Right cardiac atrium (tissue), 5 donors: ENCODE measurements around the gene TFF1. TPM values are rescaled to one million over a fixed set of nuclear protein-coding genes. Genes with fewer than 3 reads are reported as not detected.

ENCODE experiments used
- ATAC-seq, 2 donors: fragments of 200-7000 bp; cut with Tn5 transposase; one replicate each; pipeline versions ENCODE4 v1.8.0 to v1.9.1; 2020; ENCODE audit warnings: moderate library complexity in 2 of 2, mild to moderate bottlenecking in 1 of 2
- DNase-seq, 3 donors: peaks; one replicate each; pipeline ENCODE4 v3.0.0-alpha.2; 2020
- H3K27ac ChIP-seq: one replicate; pipeline ENCODE4 v1.5.1; 2013; ENCODE audit warnings: mild to moderate bottlenecking, low read length, control low read depth, moderate library complexity
- H3K27me3 ChIP-seq: one replicate; pipeline ENCODE4 v1.6.1; 2013; ENCODE audit not compliant: control insufficient read depth, insufficient read depth
- H3K4me1 ChIP-seq: one replicate; pipeline ENCODE4 v1.6.1; 2013; ENCODE audit warnings: low read length; ENCODE audit not compliant: control insufficient read depth, insufficient read depth
- H3K4me3 ChIP-seq: one replicate; pipeline ENCODE4 v1.5.1; 2013; ENCODE audit warnings: low read length, control low read depth
- H3K9me3 ChIP-seq: one replicate; pipeline ENCODE4 v1.6.1; 2013; ENCODE audit warnings: low read length; ENCODE audit not compliant: control insufficient read depth
- WGBS: extraction: QIAGEN DNeasy Blood & Tissue Kit; methylation state at CpG from one replicate; pipeline ENCODE4 v1.1.7; 2013; 5-methylcytosine and 5-hydroxymethylcytosine counted together
- intact Hi-C, 4 donors: fragments of 100-400 bp; cut with DNase I; formaldehyde crosslinking; loops; one replicate each; pipeline versions ENCODE4 v1.11.0 to v1.14.0; 2022 to 2023
- polyA plus RNA-seq: library from polyadenylated mRNA; stranded (reverse); fragments of 200-250 nt; gene quantifications from one replicate; pipeline ENCODE4 v1.2.3, GENCODE V29; 2013
- total RNA-seq, 4 donors: library from RNA; stranded (reverse); fragmentation: NEBNext Ultra II Directional; extraction: Animal tissue kit (Norgen Biotek cat#: 25700); gene quantifications; one replicate each; pipeline ENCODE4 v1.2.1, GENCODE V29; 2021
- donor health status: healthy with polysubstance abuse.
- donor health status: DM: no; HTN: yes; CAD: no.
- donor health status: DM: no; HTN: no; CAD: no.
- donor health status: DM: no; HTN: yes; CAD: no; lungs with severe emphysema.
- donor health status: DM: yes; HTN: yes; CAD: no.

Gene TFF1
- total and polyA plus RNA-seq, 5 donors = not detected

DNA sequence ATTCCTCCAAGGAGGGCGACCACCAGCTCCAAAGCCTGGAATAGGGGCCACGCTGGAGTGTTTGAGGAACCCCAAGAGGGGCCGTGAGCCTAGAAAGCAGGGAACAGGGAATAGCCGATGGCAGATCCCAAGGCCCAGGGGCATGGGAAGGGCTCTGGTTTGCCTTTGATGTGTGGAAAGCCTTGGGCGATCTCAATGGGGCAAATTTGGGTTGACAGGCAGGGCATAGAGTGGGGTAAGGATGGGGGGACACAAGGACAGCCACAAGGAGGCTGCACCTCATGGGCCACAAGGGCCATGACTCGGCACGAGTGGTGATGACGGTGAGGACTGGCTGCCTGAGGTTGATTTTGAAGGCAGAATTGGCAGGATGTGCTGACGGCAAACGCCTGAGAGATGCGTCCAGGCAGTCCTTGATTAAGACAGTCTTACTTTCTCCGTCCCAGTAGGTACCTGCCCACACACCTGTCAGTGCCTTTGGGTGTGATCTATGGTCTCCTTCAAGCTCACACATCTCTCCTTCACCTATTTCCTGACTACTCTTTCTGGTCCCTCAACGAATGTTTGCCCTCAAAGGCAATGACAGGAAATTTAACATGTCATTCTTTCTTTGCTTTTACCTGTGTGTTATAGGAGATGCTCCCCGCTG, 31.5 kb upstream of the TFF1 start:
- Histone ChIP-seq H3K4me1 (no peaks in the 10 kb centered on the region), H3K27me3 (no peaks in the 10 kb centered on the region), H3K27ac (no peak overlapping the region), H3K4me3 (no peak overlapping the region), H3K9me3 (no peaks in the 10 kb centered on the region)
- ATAC-seq (no peak), DNase-seq (no peak)
- intact Hi-C loops = no loop called here
- 85% methylated on average over 14 of the region's 14 CpGs for whole genome bisulfite sequencing

DNA sequence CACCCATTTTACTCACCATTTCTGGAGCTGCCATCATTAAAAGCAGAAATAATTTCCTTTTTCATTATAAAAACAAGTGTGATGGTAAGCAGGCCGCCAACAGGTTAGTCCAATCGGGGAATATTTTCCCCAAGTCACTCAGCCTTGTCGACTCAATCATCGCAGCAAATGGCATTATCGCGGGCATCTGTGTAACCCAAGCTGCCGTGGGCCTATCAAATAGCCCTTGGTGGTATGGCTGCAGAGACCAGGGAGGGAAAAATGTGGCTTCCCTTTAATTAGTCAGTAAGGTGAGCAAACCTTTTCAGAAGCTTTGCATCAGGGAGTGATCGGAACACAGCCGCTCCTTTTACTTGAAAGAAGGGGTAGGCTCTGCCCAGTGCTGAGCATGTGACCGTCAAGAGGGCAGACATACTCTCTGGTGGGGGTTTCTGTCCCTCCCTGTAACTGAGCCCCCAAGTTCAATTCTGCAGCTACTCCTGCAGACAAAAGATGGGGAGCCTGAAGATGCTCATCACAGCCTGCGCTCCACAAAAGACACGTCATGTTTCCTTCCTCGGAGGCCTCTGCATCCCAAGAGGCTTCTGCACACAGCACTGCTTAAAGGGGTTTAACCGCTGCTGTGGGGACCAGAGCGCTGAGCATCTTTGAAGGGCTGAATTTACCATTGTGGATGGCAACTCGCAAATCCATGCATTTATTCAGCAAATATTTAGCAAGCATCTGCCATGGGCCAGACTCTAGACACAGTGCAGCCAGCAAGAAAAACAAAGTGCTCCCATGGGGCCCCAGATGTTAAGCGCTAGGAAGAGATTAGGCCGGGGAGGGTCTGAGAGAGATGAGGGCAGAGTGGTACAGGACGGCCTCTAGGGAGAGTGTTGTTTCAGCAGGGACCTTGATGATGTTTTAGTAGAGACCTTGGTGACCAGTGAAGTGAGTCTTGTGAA, 30.7 kb upstream of the TFF1 start:
- H3K9me3 ChIP-seq = no peaks in the 10 kb centered on the region
- H3K4me1 ChIP-seq = no peaks in the 10 kb centered on the region
- no peak overlapping the region for H3K4me3 ChIP-seq
- ATAC-seq (no peak), DNase-seq (no peak)
- intact Hi-C loops = no loop called here
- 81% methylated on average over 19 of the region's 19 CpGs for WGBS
- no peaks in the 10 kb centered on the region for H3K27me3 ChIP-seq
- H3K27ac ChIP-seq = no peak overlapping the region

DNA sequence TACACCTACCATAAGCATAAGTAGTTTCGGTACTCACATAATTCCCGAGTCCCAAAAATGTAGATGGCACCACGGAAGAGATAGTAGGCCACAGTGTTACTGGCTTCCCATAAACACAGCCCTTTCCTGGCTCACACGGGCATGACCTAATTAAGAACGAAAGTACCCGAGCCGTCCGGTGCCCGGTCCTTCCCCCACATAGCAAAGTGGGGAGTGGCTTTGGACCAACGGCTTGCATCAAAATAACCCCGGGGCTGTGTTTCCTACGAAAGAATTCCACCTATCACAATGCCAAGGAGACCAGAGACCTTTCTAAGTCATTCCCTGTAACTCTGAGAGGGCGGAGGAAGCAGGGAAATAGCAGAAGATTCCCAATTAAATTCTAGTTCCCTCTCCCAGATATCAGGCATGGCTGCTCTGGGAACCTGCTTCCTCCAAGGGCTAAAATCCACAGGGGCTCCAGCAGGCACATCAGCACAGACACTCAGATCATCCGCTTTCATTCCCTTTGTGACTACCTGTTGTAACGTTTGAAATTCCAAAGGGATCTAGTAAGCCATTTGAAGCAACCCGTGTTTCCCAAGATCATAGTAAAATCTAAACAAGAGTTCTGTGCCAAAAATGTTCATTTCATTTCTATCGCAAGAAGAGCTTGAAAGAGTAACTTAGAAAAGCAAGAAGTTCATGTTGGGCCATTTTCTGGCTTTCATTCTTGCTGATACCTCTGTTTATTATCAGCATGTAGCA, 29.7 kb upstream of the TFF1 start, which contains the start of gene TMPRSS3:
Gene TMPRSS3 (minus strand): TSS at position 148 of the 747 bp plus-strand sequence. CDS start 635 bp downstream, outside the sequence.
- Histone ChIP-seq H3K27me3 (no peaks in the 10 kb centered on the region), H3K27ac (no peak within 1 kb of the TSS), H3K4me3 (no peak within 1 kb of the TSS), H3K4me1 (no peaks in the 10 kb centered on the region), H3K9me3 (no peaks in the 10 kb centered on the region)
- WGBS = 86% methylated on average over 17 of the region's 17 CpGs
- DNase-seq = no peak
- no peak for ATAC-seq
- intact Hi-C loops = no loop called here

DNA sequence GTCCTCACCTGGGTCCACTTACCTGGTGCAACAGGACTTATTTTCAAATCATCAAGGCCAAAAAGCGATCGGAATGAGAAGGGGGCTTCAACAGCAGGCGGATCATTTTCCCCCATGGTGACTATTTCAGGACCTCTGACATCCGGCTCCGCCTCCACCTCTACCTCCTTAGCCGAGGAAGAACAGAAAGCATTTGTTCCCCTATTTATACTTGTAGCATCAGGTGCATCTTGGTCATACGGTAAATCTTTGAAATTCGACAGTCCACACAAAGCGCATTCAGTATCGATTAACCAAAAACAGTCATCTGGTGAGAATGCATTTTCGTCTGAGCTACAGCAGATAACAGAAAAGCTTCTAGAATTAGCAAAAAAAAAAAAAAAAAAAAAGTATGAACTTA, 29.0 kb upstream of the TFF1 start:
- DNase-seq (no peak), ATAC-seq (no peak)
- no peaks in the 10 kb centered on the region for H3K4me1 ChIP-seq
- H3K27ac ChIP-seq = no peak overlapping the region
- H3K9me3 ChIP-seq = no peaks in the 10 kb centered on the region
- intact Hi-C loops = no loop called here
- H3K27me3 ChIP-seq = no peaks in the 10 kb centered on the region
- H3K4me3 ChIP-seq = no peak overlapping the region
- 94% methylated on average over 11 of the region's 11 CpGs for WGBS

DNA sequence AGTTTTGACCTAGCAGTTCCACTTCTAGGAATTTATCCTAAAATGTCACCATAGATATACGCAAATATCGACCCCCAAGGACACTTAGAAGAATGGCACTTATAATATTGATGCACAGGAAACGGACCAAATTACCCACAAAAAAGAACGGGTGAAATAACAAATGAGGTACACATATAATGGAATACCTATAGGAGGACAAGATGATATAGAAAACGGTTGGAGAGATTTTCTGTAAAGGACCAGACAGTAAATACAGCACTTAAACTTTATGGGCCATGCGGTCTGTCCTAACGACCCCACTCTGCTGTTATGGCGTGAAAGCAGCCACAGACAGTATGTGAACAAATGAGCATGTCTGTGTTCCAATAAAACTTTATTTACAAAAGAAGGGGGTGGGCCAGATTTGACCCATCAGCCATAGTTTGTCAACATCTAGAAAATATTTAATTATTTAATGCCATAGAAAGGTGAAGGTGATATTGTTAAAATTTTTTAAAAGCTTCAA, 27.2 kb upstream of the TFF1 start:
- DNase-seq (no peak), ATAC-seq (no peak)
- intact Hi-C loops = no loop called here
- no peak overlapping the region for H3K4me3 ChIP-seq
- H3K4me1 ChIP-seq = no peaks in the 10 kb centered on the region
- no peaks in the 10 kb centered on the region for H3K9me3 ChIP-seq
- 74% methylated on average over 8 of the region's 8 CpGs for WGBS
- H3K27ac ChIP-seq = no peak overlapping the region
- H3K27me3 ChIP-seq = no peaks in the 10 kb centered on the region

DNA sequence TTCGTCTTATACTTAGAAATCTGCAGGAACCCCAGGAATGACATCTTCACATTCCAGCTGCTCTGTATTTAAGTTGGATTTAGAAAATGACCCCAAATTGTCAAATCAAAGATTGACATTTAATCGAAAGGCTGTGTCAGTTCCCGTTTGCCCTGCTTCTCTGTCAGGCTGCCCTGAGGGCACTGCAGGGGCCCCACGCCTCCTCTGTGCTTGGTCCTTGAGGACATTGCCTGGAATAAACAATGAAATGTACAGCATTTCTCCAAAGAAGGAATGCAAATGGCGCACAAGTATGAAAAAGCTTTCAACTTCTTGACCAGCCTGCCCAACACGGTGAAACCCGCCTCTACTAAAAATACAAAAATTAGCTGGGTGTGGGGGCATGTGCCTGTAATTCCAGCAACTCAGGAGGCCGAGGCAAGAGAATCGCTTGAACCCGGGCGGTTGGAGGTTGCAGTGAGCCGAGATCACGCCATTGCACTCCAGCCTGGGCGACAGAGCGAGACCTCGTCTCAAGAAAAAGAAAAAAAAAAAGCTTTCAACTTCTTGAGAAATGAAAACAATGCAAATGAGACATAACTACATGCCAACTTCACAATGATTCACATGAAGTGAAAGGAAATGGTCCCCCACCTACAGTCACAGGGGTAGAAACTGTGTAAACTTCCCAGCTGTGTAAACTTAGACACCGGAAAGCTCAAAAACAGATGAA, 26.6 kb upstream of the TFF1 start:
- intact Hi-C loops = no loop called here
- H3K27me3 ChIP-seq = no peaks in the 10 kb centered on the region
- DNase-seq = no peak

DNA sequence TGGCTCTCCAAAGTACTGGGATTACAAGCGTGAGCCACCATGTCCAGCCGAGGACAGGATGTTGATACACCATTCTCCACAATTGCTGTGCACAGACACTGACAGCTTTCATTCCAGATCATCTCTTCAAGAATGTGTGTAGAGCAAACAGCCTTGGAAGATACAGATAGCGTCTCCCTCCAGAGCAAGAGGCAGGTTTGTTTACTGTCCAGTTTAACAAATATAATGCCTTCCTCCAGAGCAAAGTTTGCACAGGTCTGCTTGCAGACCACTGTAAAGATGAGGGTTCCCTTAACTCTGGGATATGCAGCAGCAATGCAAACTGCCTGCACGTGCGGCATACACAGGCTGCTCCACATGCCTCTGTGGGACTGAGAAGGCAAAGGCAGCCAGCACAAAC, 25.0 kb upstream of the TFF1 start:
- H3K4me1 ChIP-seq = no peaks in the 10 kb centered on the region
- no peak overlapping the region for H3K4me3 ChIP-seq
- no peaks in the 10 kb centered on the region for H3K9me3 ChIP-seq
- DNase-seq (no peak), ATAC-seq (no peak)
- no peak overlapping the region for H3K27ac ChIP-seq
- 82% methylated on average over 5 of the region's 5 CpGs for WGBS
- H3K27me3 ChIP-seq = no peaks in the 10 kb centered on the region
- intact Hi-C loops = no loop called here

More for the DNA sequence above, 26.6 kb upstream of the TFF1 start:
- Histone ChIP-seq H3K4me1 (no peaks in the 10 kb centered on the region), H3K27ac (no peak overlapping the region), H3K4me3 (no peak overlapping the region), H3K9me3 (no peaks in the 10 kb centered on the region)
- no peak for ATAC-seq
- WGBS = 78% methylated on average over 17 of the region's 17 CpGs

DNA sequence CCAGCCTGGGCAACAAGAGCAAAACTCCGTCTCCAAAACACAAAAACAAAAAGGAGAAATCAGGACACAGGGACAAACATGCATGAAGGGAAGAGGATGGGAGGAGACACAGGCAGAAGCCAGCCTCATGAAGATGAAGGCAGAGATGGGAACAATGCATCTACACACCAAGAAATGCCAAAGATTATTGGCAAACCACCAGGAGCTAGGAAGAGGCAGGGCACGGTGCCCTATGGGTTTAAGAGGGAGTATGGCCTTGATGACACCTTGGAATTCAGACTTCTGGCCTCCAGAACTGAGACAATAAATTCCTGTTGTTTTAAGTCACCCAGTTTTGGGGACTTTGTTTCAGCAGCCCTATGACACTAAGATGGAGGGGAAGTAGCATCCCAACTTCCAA, 24.4 kb upstream of the TFF1 start:
- Histone ChIP-seq H3K27ac (no peak overlapping the region), H3K27me3 (no peaks in the 10 kb centered on the region), H3K4me1 (no peaks in the 10 kb centered on the region), H3K4me3 (no peak overlapping the region), H3K9me3 (no peaks in the 10 kb centered on the region)
- DNase-seq (no peak), ATAC-seq (no peak)
- WGBS = 64% methylated on average over 2 of the region's 2 CpGs
- intact Hi-C loops = no loop called here

DNA sequence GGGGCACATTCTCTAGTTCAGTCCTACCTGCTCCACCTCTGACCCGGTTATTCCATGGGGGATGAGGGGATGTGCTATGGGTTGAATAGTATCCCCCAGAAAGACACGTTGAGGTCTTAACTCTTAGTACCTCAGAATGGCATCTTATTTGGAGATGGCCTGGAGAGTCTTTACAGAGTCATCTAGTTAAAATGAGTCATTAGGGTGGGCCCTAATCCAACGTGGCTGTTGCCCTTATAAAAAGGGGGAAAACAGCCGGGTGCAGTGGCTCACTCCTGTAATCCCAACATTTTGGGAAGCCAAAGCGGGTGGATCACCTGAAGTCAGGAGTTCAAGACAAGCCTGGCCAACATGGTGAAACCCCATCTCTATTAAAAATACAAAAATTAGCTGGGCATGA, 23.9 kb upstream of the TFF1 start:
- DNase-seq (no peak), ATAC-seq (no peak)
- Histone ChIP-seq H3K27me3 (no peaks in the 10 kb centered on the region), H3K4me1 (no peaks in the 10 kb centered on the region), H3K27ac (no peak overlapping the region), H3K9me3 (no peaks in the 10 kb centered on the region), H3K4me3 (no peak overlapping the region)
- intact Hi-C loops = no loop called here
- 83% methylated on average over 5 of the region's 5 CpGs for WGBS

DNA sequence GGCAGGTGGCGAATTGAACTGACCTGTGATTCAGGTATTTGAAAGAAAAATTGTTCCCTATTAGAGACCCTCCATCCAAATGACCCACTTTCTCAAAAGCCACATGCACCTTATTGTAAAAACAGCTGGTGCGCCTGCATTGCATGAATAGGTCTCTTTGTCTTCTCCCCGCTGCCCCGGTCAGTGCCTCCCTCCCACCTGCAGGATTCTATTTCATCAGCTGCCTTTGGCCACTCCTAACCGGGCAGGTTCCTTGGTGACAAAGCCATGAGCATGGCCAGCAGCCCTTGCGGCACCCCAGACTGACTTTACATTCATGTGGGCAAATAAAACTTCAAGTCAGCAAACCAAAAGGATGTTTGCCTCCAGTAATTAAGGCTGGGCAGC, 23.1 kb upstream of the TFF1 start:
- intact Hi-C loops = no loop called here
- Histone ChIP-seq H3K9me3 (no peaks in the 10 kb centered on the region), H3K27me3 (no peaks in the 10 kb centered on the region), H3K4me1 (no peaks in the 10 kb centered on the region), H3K27ac (no peak overlapping the region), H3K4me3 (no peak overlapping the region)
- ATAC-seq (no peak), DNase-seq (no peak)
- WGBS = 64% methylated on average over 6 of the region's 6 CpGs
